ENCODE data around the gene FGF2. TPM values are rescaled to one million over a fixed set of nuclear protein-coding genes. Genes with fewer than 3 reads are reported as not detected.

Gene FGF2
- total RNA-seq, 1 donor from 2014 or later = 2.7 TPM

DNA sequence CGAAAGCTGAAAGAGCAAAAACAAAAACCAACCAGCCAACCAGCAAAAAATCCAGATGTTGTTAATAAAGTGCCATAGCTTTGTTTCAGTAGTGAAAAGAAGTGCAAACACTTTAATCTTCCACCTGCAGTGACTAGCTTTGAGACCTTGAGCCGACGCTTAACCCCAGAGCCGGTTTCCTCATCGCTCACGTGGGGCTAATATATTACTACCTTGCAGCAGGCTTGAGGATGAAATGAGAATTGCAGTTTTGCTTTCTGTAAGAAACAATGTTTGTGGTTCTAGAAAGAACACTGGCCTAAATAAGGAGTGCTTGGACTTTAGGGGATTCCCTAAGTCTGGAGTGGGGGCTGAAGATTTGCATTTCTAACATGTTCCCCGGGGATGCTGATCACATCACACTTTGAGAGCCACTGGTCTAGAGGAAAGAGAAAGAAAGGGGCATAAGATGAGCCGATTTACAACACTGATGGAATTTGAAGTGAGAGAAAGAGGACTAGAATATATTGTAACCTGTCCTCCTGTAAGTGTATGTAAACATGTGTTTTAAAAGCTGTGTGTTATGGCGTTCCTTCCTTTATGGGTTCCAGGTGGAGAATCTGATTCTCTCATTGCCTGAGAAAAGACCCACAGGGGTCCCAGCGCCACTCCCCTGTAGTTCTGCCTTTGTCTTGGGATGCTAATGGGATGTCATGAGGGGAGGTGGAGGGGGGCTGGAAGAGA lies 1.4 kb downstream of the FGF2 start:
- Mint-ChIP-seq H3K9me3 (ENCODE audit: low read depth) (no peaks in the 10 kb centered on the region), H3K36me3 (ENCODE audit: insufficient read depth) (no peaks in the 10 kb centered on the region), H3K27me3 (peaks cover 63% of the 10 kb centered on the region), H3K4me1 (ENCODE audit: low read depth) (peaks cover 2% of the 10 kb centered on the region), H3K27ac (peak overlapping the region; percentile 12), H3K4me3 (ENCODE audit: low read depth) (peak overlapping the region; percentile 84)
- TF ChIP-seq, protein P1, sequence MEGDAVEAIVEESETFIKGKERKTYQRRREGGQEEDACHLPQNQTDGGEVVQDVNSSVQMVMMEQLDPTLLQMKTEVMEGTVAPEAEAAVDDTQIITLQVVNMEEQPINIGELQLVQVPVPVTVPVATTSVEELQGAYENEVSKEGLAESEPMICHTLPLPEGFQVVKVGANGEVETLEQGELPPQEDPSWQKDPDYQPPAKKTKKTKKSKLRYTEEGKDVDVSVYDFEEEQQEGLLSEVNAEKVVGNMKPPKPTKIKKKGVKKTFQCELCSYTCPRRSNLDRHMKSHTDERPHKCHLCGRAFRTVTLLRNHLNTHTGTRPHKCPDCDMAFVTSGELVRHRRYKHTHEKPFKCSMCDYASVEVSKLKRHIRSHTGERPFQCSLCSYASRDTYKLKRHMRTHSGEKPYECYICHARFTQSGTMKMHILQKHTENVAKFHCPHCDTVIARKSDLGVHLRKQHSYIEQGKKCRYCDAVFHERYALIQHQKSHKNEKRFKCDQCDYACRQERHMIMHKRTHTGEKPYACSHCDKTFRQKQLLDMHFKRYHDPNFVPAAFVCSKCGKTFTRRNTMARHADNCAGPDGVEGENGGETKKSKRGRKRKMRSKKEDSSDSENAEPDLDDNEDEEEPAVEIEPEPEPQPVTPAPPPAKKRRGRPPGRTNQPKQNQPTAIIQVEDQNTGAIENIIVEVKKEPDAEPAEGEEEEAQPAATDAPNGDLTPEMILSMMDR (IDR thresholded peaks at IDR 0.05; ENCODE audit: unreplicated experiment) = no peak
- no peak for DNase-seq (ENCODE audit: low spot score, unreplicated experiment)

- H3K27me3 Mint-ChIP-seq = peaks cover 44% of the 10 kb centered on the region
These were observed 3.9 kb downstream of the FGF2 start for GRCh38 chr4:122830426-122831095.

GRCh38 chr4:122831515-122832196 lies 5.0 kb downstream of the FGF2 start:
- Mint-ChIP-seq H3K27me3 (peaks cover 37% of the 10 kb centered on the region), H3K4me1 (ENCODE audit: low read depth) (peaks cover 2% of the 10 kb centered on the region), H3K27ac (no peak overlapping the region), H3K9me3 (ENCODE audit: low read depth) (no peaks in the 10 kb centered on the region), H3K36me3 (ENCODE audit: insufficient read depth) (no peaks in the 10 kb centered on the region), H3K4me3 (ENCODE audit: low read depth) (no peak overlapping the region)
- DNase-seq (ENCODE audit: low spot score, unreplicated experiment) = no peak
- TF ChIP-seq, protein P1 (IDR thresholded peaks at IDR 0.05; ENCODE audit: unreplicated experiment) = no peak

More at GRCh38 chr4:122830426-122831095, 3.9 kb downstream of the FGF2 start:
- H3K9me3 Mint-ChIP-seq (ENCODE audit: low read depth) = no peaks in the 10 kb centered on the region
- H3K27ac Mint-ChIP-seq = no peak overlapping the region
- no peak overlapping the region for H3K4me3 Mint-ChIP-seq (ENCODE audit: low read depth)
- H3K4me1 Mint-ChIP-seq (ENCODE audit: low read depth) = peaks cover 2% of the 10 kb centered on the region
- TF ChIP-seq, protein P1 (IDR thresholded peaks at IDR 0.05; ENCODE audit: unreplicated experiment) = no peak
- no peaks in the 10 kb centered on the region for H3K36me3 Mint-ChIP-seq (ENCODE audit: insufficient read depth)
- DNase-seq (ENCODE audit: low spot score, unreplicated experiment) = no peak

DNA sequence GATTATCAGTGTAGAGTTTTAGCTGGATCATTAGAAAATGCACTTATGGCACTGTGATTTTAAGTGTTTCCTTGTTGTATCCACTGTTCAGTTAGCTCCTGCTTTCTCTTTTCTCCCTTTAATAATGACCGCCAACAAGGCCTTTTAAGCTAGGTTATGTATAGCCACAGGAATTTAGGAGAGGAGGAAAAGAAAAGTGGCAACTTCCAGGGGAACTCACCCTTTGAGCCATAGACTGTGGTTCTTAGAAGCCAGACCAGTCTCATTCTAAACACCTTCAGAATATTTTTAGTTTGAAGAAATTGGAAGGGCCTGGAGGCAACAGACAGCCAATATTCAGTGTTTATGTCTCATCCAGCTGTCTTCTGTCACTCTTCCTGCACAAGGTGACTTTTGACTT lies 6.1 kb downstream of the FGF2 start:
- TF ChIP-seq, protein P1 (IDR thresholded peaks at IDR 0.05; ENCODE audit: unreplicated experiment) = no peak
- peaks cover 30% of the 10 kb centered on the region for H3K27me3 Mint-ChIP-seq
- H3K4me1 Mint-ChIP-seq (ENCODE audit: low read depth) = peaks cover 2% of the 10 kb centered on the region
- no peak for DNase-seq (ENCODE audit: low spot score, unreplicated experiment)
- no peak overlapping the region for H3K27ac Mint-ChIP-seq
- H3K9me3 Mint-ChIP-seq (ENCODE audit: low read depth) = no peaks in the 10 kb centered on the region
- H3K4me3 Mint-ChIP-seq (ENCODE audit: low read depth) = no peak overlapping the region
- no peaks in the 10 kb centered on the region for H3K36me3 Mint-ChIP-seq (ENCODE audit: insufficient read depth)

- Mint-ChIP-seq H3K9me3 (ENCODE audit: low read depth) (no peaks in the 10 kb centered on the region), H3K27ac (no peak overlapping the region), H3K27me3 (peaks cover 17% of the 10 kb centered on the region), H3K36me3 (ENCODE audit: insufficient read depth) (no peaks in the 10 kb centered on the region), H3K4me3 (ENCODE audit: low read depth) (no peak overlapping the region), H3K4me1 (ENCODE audit: low read depth) (no peaks in the 10 kb centered on the region)
- TF ChIP-seq, protein P1 (IDR thresholded peaks at IDR 0.05; ENCODE audit: unreplicated experiment) = no peak
- DNase-seq (ENCODE audit: low spot score, unreplicated experiment) = no peak
These were observed 7.4 kb downstream of the FGF2 start for GRCh38 chr4:122833999-122834398.
